Left colon (tissue), 2 donors: ENCODE data around the gene AGPS. TPM values are rescaled to one million over a fixed set of nuclear protein-coding genes. Genes with fewer than 3 reads are reported as not detected.

ENCODE experiments used
- ATAC-seq: fragments of 200-7000 bp; cut with Tn5 transposase; one replicate; pipeline ENCODE4 v1.9.1; 2020; ENCODE audit warnings: mild to moderate bottlenecking, moderate library complexity
- DNase-seq, 2 donors: peaks; one replicate each; pipeline ENCODE4 v3.0.0-alpha.2; 2020
- intact Hi-C, 2 donors: fragments of 100-400 bp; cut with DNase I in 1 of 2; cut with micrococcal nuclease in 1 of 2; formaldehyde crosslinking; loops; one replicate each; pipeline versions ENCODE4 v1.11.2 to v1.14.0; 2022; cut with DNase I, micrococcal nuclease
- total RNA-seq, 2 donors: library from RNA; stranded (reverse); fragmentation: NEBNext Ultra II Directional; extraction: Animal tissue kit (Norgen Biotek cat#: 25700); gene quantifications; one replicate each; pipeline ENCODE4 v1.2.1, GENCODE V29; 2021
- donor health status: DM: no; HTN: no; CAD: no.
- donor health status: DM: yes; HTN: yes; CAD: no.

AGPS gene
- total RNA-seq, 2 donors from 2014 or later: 54.9 to 62.3 TPM

- ATAC-seq (no peak), DNase-seq (no peak)
- intact Hi-C loops: loop anchor here in 1 of 2 donors (10.0 kb wide), 1 partner anchor 108 kb away; no protein-coding TSS in a partner anchor
Measured at GRCh38 chr2:177496921-177497320, 104.3 kb downstream of the AGPS start.

GRCh38 chr2:177501186-177501585 is 108.6 kb downstream of the AGPS start:
- ATAC-seq: no peak
- DNase-seq: no peak
- intact Hi-C loops: no loop called here

GRCh38 chr2:177506505-177506904 is 113.9 kb downstream of the AGPS start:
- DNase-seq: no peak
- intact Hi-C loops: no loop called here
- no peak for ATAC-seq

GRCh38 chr2:177506998-177507397 is 114.4 kb downstream of the AGPS start:
- intact Hi-C loops: no loop called here
- no peak for ATAC-seq
- no peak for DNase-seq

GRCh38 chr2:177516824-177517544 is 124.4 kb downstream of the AGPS start:
- intact Hi-C loops: no loop called here
- no peak for ATAC-seq
- DNase-seq: no peak

- ATAC-seq: no peak
- DNase-seq: no peak
- intact Hi-C loops: no loop called here
Measured at GRCh38 chr2:177518754-177519153, 126.2 kb downstream of the AGPS start.

GRCh38 chr2:177519534-177520115 is 127.1 kb downstream of the AGPS start:
- intact Hi-C loops: no loop called here
- ATAC-seq (peak; percentile 62), DNase-seq (peak; percentile 9 to 26)

- DNase-seq (no peak), ATAC-seq (no peak)
- intact Hi-C loops: no loop called here
Measured at GRCh38 chr2:177520324-177520723, 127.8 kb downstream of the AGPS start.

GRCh38 chr2:177523781-177524180 is 131.2 kb downstream of the AGPS start:
- intact Hi-C loops: no loop called here
- DNase-seq (no peak), ATAC-seq (no peak)

GRCh38 chr2:177525351-177525924 is 132.9 kb downstream of the AGPS start:
- ATAC-seq (no peak), DNase-seq (no peak)
- intact Hi-C loops: no loop called here

GRCh38 chr2:177528351-177528933 is 135.9 kb downstream of the AGPS start:
- no peak for ATAC-seq
- DNase-seq: no peak
- intact Hi-C loops: no loop called here

GRCh38 chr2:177529166-177529565 is 136.6 kb downstream of the AGPS start:
- intact Hi-C loops: no loop called here
- DNase-seq (no peak), ATAC-seq (no peak)

- intact Hi-C loops: no loop called here
- ATAC-seq: no peak
Measured at GRCh38 chr2:177530561-177530960, 138.0 kb downstream of the AGPS start.

GRCh38 chr2:177531706-177532105 is 139.1 kb downstream of the AGPS start:
- ATAC-seq (no peak), DNase-seq (no peak)
- intact Hi-C loops: no loop called here

More at GRCh38 chr2:177530561-177530960, 138.0 kb downstream of the AGPS start:
- no peak for DNase-seq

GRCh38 chr2:177532567-177532966 is 140.0 kb downstream of the AGPS start:
- DNase-seq: no peak
- ATAC-seq: no peak
- intact Hi-C loops: no loop called here

GRCh38 chr2:177533253-177533652 is 140.7 kb downstream of the AGPS start:
- no peak for ATAC-seq
- intact Hi-C loops: no loop called here
- DNase-seq: no peak

GRCh38 chr2:177535000-177535399 is 142.4 kb downstream of the AGPS start:
- intact Hi-C loops: no loop called here
- DNase-seq (no peak), ATAC-seq (no peak)

GRCh38 chr2:177535958-177536504 is 143.5 kb downstream of the AGPS start:
- DNase-seq (no peak), ATAC-seq (no peak)
- intact Hi-C loops: no loop called here

GRCh38 chr2:177537213-177537612 is 144.6 kb downstream of the AGPS start:
- ATAC-seq: no peak
- no peak for DNase-seq
- intact Hi-C loops: no loop called here

GRCh38 chr2:177537636-177538035 is 145.1 kb downstream of the AGPS start:
- intact Hi-C loops: no loop called here
- no peak for ATAC-seq

More at GRCh38 chr2:177537636-177538035, 145.1 kb downstream of the AGPS start:
- DNase-seq: no peak
